Measurements from ENCODE around the gene SPAG16. TPM values are rescaled to one million over a fixed set of nuclear protein-coding genes. Genes with fewer than 3 reads are reported as not detected.

Gene SPAG16
- total and polyA plus RNA-seq, 2 experiments from 2014 or later, result 28.9 to 30.7 TPM

DNA sequence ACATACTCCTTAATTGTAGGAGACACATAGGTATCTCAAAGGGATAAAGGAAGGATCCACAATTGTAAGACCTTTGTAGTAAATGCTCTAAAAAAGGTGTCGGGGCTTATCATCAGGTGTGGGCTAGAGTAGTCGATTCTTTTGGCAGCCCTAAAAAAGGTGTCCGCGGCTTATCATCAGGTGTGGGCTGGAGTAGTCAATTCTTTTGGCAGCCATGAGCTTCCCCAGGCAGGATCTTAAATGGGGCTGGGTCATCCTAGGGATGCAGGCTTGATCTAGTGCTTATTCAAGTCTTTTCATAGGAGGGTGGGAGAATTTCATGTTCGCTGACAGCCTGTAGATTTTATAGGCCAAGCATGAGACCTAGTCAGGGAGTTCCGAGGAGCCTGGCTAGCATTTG lies 720.2 kb downstream of the SPAG16 start:
- H3K27me3 ChIP-seq (replicated peaks; ENCODE audit: insufficient read depth), result no peaks in the 10 kb centered on the region
- H3K79me2 ChIP-seq (ENCODE audit: insufficient read depth), result no peaks in the 10 kb centered on the region
- no peak for DNase-seq
- in situ Hi-C loops (cut with MboI), result no loop called here
- WGBS, 2 experiments (ENCODE audit: low coverage in 1 of 2, low lambda C conversion rate in 2 of 2, missing lambda C conversion rate in 2 of 2), result 96 to 97% methylated on average over 6 of the region's 6 CpGs
- no peaks in the 10 kb centered on the region for H3K9me3 ChIP-seq (ENCODE audit: low read depth)
- no peaks in the 10 kb centered on the region for H3K9me2 ChIP-seq (ENCODE audit: insufficient read depth)
- H3K27ac ChIP-seq, result no peak overlapping the region
- H3K9ac ChIP-seq, result no peak overlapping the region
- H3K4me1 ChIP-seq (ENCODE audit: insufficient read depth), result peaks cover 4% of the 10 kb centered on the region; the same call in 1 of the 2 replicates
- H3F3A ChIP-seq (ENCODE audit: insufficient read depth), result peaks cover 9% of the 10 kb centered on the region; the same call in 1 of the 2 replicates
- no peak overlapping the region for H3K4me3 ChIP-seq
- no peaks in the 10 kb centered on the region for H4K20me1 ChIP-seq (ENCODE audit: insufficient read depth)
- no peak overlapping the region for H3K4me2 ChIP-seq (ENCODE audit: unreplicated experiment)
- H3K36me3 ChIP-seq (ENCODE audit: low read depth), result no peaks in the 10 kb centered on the region
- TF ChIP-seq EZH2phosphoT487 (IDR thresholded peaks at IDR 0.05; ENCODE audit: insufficient read depth, low read depth), result no peak
- TF ChIP-seq EZH2 (IDR thresholded peaks at IDR 0.05; ENCODE audit: insufficient read depth, poor library complexity, severe bottlenecking), result no peak
- H2AFZ ChIP-seq, result no peak overlapping the region

DNA sequence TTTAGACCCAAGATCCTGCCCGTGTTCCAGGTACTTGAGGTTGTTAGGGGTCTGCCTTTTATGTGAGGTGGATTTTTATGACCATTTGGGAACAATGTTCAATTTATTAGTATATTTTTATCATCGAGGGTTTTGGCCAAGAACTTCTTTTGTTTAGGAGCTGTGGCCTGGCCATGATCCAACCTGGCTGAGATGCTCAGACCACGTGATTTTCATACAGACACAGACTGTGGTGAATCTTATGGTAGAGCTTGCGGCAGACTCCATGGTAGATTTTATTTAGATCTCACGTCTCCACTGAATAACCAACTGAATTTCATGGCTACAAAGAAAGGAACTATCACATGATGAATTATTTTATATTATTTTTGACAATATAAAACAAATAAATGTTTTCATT lies 721.1 kb downstream of the SPAG16 start:
- Histone ChIP-seq H3K27me3 (replicated peaks; ENCODE audit: insufficient read depth) (no peaks in the 10 kb centered on the region), H4K20me1 (ENCODE audit: insufficient read depth) (no peaks in the 10 kb centered on the region), H3K4me2 (ENCODE audit: unreplicated experiment) (no peak overlapping the region), H3F3A (ENCODE audit: insufficient read depth) (peaks cover 9% of the 10 kb centered on the region; the same call in 1 of the 2 replicates), H3K9me3 (ENCODE audit: low read depth) (no peaks in the 10 kb centered on the region), H3K36me3 (ENCODE audit: low read depth) (no peaks in the 10 kb centered on the region), H3K4me3 (no peak overlapping the region), H3K79me2 (ENCODE audit: insufficient read depth) (no peaks in the 10 kb centered on the region), H3K27ac (no peak overlapping the region), H3K9me2 (ENCODE audit: insufficient read depth) (no peaks in the 10 kb centered on the region), H3K4me1 (ENCODE audit: insufficient read depth) (peaks cover 4% of the 10 kb centered on the region; the same call in 1 of the 2 replicates), H3K9ac (no peak overlapping the region), H2AFZ (0 out of 2 replicates have a peak overlapping the region, but pooled peaks have one; percentile 16)
- in situ Hi-C loops (cut with MboI), result no loop called here
- DNase-seq, result peak; percentile 11
- 43 to 46% methylated on average over 5 of the region's 5 CpGs for WGBS, 2 experiments (ENCODE audit: low coverage in 1 of 2, low lambda C conversion rate in 2 of 2, missing lambda C conversion rate in 2 of 2)
- no peak for TF ChIP-seq EZH2 (IDR thresholded peaks at IDR 0.05; ENCODE audit: insufficient read depth, poor library complexity, severe bottlenecking)
- TF ChIP-seq EZH2phosphoT487 (IDR thresholded peaks at IDR 0.05; ENCODE audit: insufficient read depth, low read depth), result no peak

DNA sequence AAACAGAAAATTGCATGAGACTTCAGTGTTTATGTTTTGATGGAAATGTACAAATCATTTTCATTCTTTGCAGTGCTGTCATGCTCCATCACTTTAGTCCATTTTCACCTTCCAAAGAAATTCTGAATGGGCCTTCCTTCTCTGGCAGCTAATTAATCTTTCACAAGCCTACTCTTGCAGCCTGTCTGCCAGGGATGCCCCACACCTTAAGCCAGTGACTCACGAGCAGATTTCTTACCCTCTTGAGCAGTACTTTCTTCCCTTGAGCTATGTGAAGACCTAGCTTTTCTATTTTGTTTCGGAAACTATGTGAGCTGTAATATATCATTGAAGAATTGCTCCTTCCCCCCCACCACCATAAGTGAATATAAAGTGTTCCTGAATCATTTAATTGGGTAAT lies 722.3 kb downstream of the SPAG16 start:
- H3K27me3 ChIP-seq (replicated peaks; ENCODE audit: insufficient read depth), result no peaks in the 10 kb centered on the region
- peaks cover 9% of the 10 kb centered on the region; the same call in 1 of the 2 replicates for H3F3A ChIP-seq (ENCODE audit: insufficient read depth)
- H4K20me1 ChIP-seq (ENCODE audit: insufficient read depth), result no peaks in the 10 kb centered on the region
- no peak overlapping the region for H3K27ac ChIP-seq
- no peak overlapping the region for H3K4me3 ChIP-seq
- H3K79me2 ChIP-seq (ENCODE audit: insufficient read depth), result no peaks in the 10 kb centered on the region
- no peak overlapping the region for H3K4me2 ChIP-seq (ENCODE audit: unreplicated experiment)
- no peak overlapping the region for H3K9ac ChIP-seq
- in situ Hi-C loops (cut with MboI), result no loop called here
- 51% methylated on average over 2 of the region's 2 CpGs for WGBS, 2 experiments (ENCODE audit: low coverage in 1 of 2, low lambda C conversion rate in 2 of 2, missing lambda C conversion rate in 2 of 2)
- peak; percentile 14 for DNase-seq
- no peaks in the 10 kb centered on the region for H3K36me3 ChIP-seq (ENCODE audit: low read depth)
- TF ChIP-seq EZH2phosphoT487 (IDR thresholded peaks at IDR 0.05; ENCODE audit: insufficient read depth, low read depth) (no peak), EZH2 (IDR thresholded peaks at IDR 0.05; ENCODE audit: insufficient read depth, poor library complexity, severe bottlenecking) (no peak)
- no peaks in the 10 kb centered on the region for H3K9me3 ChIP-seq (ENCODE audit: low read depth)
- peak overlapping the region; percentile 36; the same call in 1 of the 2 replicates for H2AFZ ChIP-seq
- no peaks in the 10 kb centered on the region for H3K9me2 ChIP-seq (ENCODE audit: insufficient read depth)
- peaks cover 4% of the 10 kb centered on the region; the same call in 1 of the 2 replicates for H3K4me1 ChIP-seq (ENCODE audit: insufficient read depth)

DNA sequence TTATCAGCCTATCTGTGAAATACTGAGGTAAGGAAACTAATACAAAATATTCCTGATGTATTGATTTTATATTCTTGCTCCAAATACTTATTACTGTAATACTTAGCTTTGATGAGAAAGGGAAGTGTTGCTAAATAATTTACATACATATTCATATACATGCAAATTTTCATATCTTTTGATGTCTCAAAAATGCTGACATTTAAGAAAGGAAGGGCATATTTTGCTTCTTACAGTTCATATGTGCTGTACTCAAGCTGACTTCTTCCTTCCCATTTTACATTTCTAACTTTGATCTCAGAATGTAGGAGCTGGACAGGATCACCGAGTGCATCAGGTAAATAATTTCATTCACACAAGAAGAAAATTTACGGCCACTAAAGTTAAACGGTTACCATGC lies 727.4 kb downstream of the SPAG16 start:
- H3K9me3 ChIP-seq (ENCODE audit: low read depth), result no peaks in the 10 kb centered on the region
- H3K27me3 ChIP-seq (replicated peaks; ENCODE audit: insufficient read depth), result no peaks in the 10 kb centered on the region
- TF ChIP-seq EZH2phosphoT487 (IDR thresholded peaks at IDR 0.05; ENCODE audit: insufficient read depth, low read depth) (no peak), EZH2 (IDR thresholded peaks at IDR 0.05; ENCODE audit: insufficient read depth, poor library complexity, severe bottlenecking) (no peak)
- no peak overlapping the region for H3K9ac ChIP-seq
- 91 to 94% methylated on average over 3 of the region's 3 CpGs for WGBS, 2 experiments (ENCODE audit: low coverage in 1 of 2, low lambda C conversion rate in 2 of 2, missing lambda C conversion rate in 2 of 2)
- H3K4me1 ChIP-seq (ENCODE audit: insufficient read depth), result peaks cover 2% of the 10 kb centered on the region; the same call in 1 of the 2 replicates
- H3K27ac ChIP-seq, result no peak overlapping the region
- no peaks in the 10 kb centered on the region for H3K36me3 ChIP-seq (ENCODE audit: low read depth)
- no peak overlapping the region for H3K4me3 ChIP-seq
- DNase-seq, result no peak
- 0 out of 2 replicates have a peak, but pooled peaks cover 1% of the 10 kb centered on the region for H3F3A ChIP-seq (ENCODE audit: insufficient read depth)
- H3K9me2 ChIP-seq (ENCODE audit: insufficient read depth), result no peaks in the 10 kb centered on the region
- no peak overlapping the region for H3K4me2 ChIP-seq (ENCODE audit: unreplicated experiment)
- H2AFZ ChIP-seq, result no peak overlapping the region
- in situ Hi-C loops (cut with MboI), result no loop called here
- no peaks in the 10 kb centered on the region for H4K20me1 ChIP-seq (ENCODE audit: insufficient read depth)
- no peaks in the 10 kb centered on the region for H3K79me2 ChIP-seq (ENCODE audit: insufficient read depth)

Data from GM23248 (cell line).